Caco-2 (cell line): ENCODE data around the gene C17orf113. TPM values are rescaled to one million over a fixed set of nuclear protein-coding genes. Genes with fewer than 3 reads are reported as not detected.

Experiments used
- BruUV-seq: library from RNA; stranded (reverse); fragments of 400-500 nt; replicated peaks from 2 replicates; lab custom pipeline; 2021; lab: Mats Ljungman, UMichigan
- CTCF ChIA-PET: fragments of 300-600 bp; sonication (Branson Sonifier 250); formaldehyde crosslinking; loops from one replicate; lab custom pipeline; 2022; ENCODE audit warnings: antibody characterized with exemption; lab: Charles Lee
- POLR2A ChIA-PET: fragments of 300-600 bp; sonication (Branson Sonifier 250); formaldehyde crosslinking; loops from one replicate; lab custom pipeline; 2022; ENCODE audit warnings: antibody characterized with exemption; lab: Charles Lee
- DNase-seq, 2 experiments: peaks; one replicate each; pipeline versions ENCODE4 v3.0.0 to v3.0.0-alpha.2; 2020 to 2022
- H3K27me3 ChIP-seq: replicated peaks from 2 replicates; pipeline ENCODE4 v1.6.0; 2011; ENCODE audit warnings: low read length; ENCODE audit not compliant: control insufficient read depth, insufficient read depth
- H3K36me3 ChIP-seq: 2 replicates; pipeline ENCODE4 v1.5.1; 2011; ENCODE audit warnings: low read length; ENCODE audit not compliant: control insufficient read depth, insufficient read depth
- H3K4me1 ChIP-seq: fragments of 250-450 bp; sonication (Bioruptor Pico); 2 replicates; pipeline ENCODE4 v1.5.1; 2020; ENCODE audit warnings: mild to moderate bottlenecking
- H3K4me3 ChIP-seq: 2 replicates; pipeline ENCODE4 v1.5.1; 2011; ENCODE audit warnings: low read depth, mild to moderate bottlenecking, control low read depth, low read length
- H3K9me3 ChIP-seq: fragments of 250-450 bp; sonication (Bioruptor Pico); 2 replicates; pipeline ENCODE4 v1.5.1; 2020; ENCODE audit warnings: mild to moderate bottlenecking, moderate library complexity
- H3K27ac Mint-ChIP-seq: one replicate; pipeline ENCODE4 v1.8.0; 2022; ENCODE audit warnings: mixed read lengths; ENCODE audit not compliant: unreplicated experiment
- H3K27me3 Mint-ChIP-seq: one replicate; pipeline ENCODE4 v1.8.0; 2022; ENCODE audit warnings: mixed read lengths; ENCODE audit not compliant: insufficient read depth, unreplicated experiment
- H3K36me3 Mint-ChIP-seq: one replicate; pipeline ENCODE4 v1.8.0; 2022; ENCODE audit warnings: mild to moderate bottlenecking, mixed read lengths; ENCODE audit not compliant: insufficient read depth, unreplicated experiment
- H3K4me1 Mint-ChIP-seq: one replicate; pipeline ENCODE4 v1.8.0; 2022; ENCODE audit warnings: low read depth, mixed read lengths; ENCODE audit not compliant: unreplicated experiment
- H3K4me3 Mint-ChIP-seq: one replicate; pipeline ENCODE4 v1.8.0; 2022; ENCODE audit warnings: mild to moderate bottlenecking, moderate library complexity, mixed read lengths; ENCODE audit not compliant: unreplicated experiment
- H3K9me3 Mint-ChIP-seq: one replicate; pipeline ENCODE4 v1.8.0; 2022; ENCODE audit warnings: mixed read lengths; ENCODE audit not compliant: unreplicated experiment
- CTCF ChIP-seq, 2 experiments: fragments of 200-600 bp in 1 of 2; IDR thresholded peaks; 1 replicate in 1 of 2; 2 replicates in 1 of 2; pipeline versions ENCODE4 v1.5.1 to v1.8.0; 2011 to 2022; ENCODE audit warnings: antibody characterized with exemption in 1 of 2, control low read depth in 1 of 2, inconsistent platforms in 1 of 2, low read depth in 1 of 2, low read length in 1 of 2, mild to moderate bottlenecking in 1 of 2, moderate library complexity in 1 of 2; ENCODE audit not compliant: insufficient read depth in 1 of 2, severe bottlenecking in 1 of 2, unreplicated experiment in 1 of 2
- intact Hi-C: fragments of 100-400 bp; cut with micrococcal nuclease; formaldehyde crosslinking; loops from one replicate; pipeline ENCODE4 v1.10.0; 2022; ENCODE audit not compliant: unreplicated experiment
- total RNA-seq: library from RNA; stranded (reverse); gene quantifications from 2 replicates; pipeline ENCODE4 v1.2.3, GENCODE V29; 2022

C17orf113 gene
- total RNA-seq, 1 experiment from 2014 or later, result 4.7 TPM

GRCh38 chr17:42072323-42073187 lies 22.2 kb upstream of the C17orf113 start:
- TF ChIP-seq CTCF (IDR thresholded peaks at IDR 0.05; ENCODE audit: insufficient read depth in 1 of 2, low read depth in 1 of 2, low read length in 1 of 2, severe bottlenecking in 1 of 2, unreplicated experiment in 1 of 2), result peak; percentile 7 to 13
- Histone ChIP-seq H3K27me3 (no peaks in the 10 kb centered on the region), H3K4me1 (peaks cover 8% of the 10 kb centered on the region), H3K4me3 (no peak overlapping the region), H3K9me3 (no peaks in the 10 kb centered on the region), H3K36me3 (no peaks in the 10 kb centered on the region)
- CTCF ChIA-PET, result interaction anchor here (0.5 to 0.8 kb wide), 2 partner anchors 23 to 28 kb away, joined by 3 read pairs; no protein-coding TSS in a partner anchor
- no peaks in the 10 kb centered on the region for H3K4me1 Mint-ChIP-seq
- intact Hi-C loops, result no loop called here
- no peak overlapping the region for H3K27ac Mint-ChIP-seq
- peaks cover 3% of the 10 kb centered on the region for H3K27me3 Mint-ChIP-seq
- H3K36me3 Mint-ChIP-seq, result no peaks in the 10 kb centered on the region
- BruUV-seq, result no TSS peak
- POLR2A ChIA-PET, result no interaction called here
- H3K4me3 Mint-ChIP-seq, result no peak overlapping the region
- no peaks in the 10 kb centered on the region for H3K9me3 Mint-ChIP-seq
- DNase-seq, result peak in 1 of 2 experiments; percentile 52

GRCh38 chr17:42071810-42072209 lies 21.4 kb upstream of the C17orf113 start:
- POLR2A ChIA-PET, result no interaction called here
- peaks cover 3% of the 10 kb centered on the region for H3K27me3 Mint-ChIP-seq

GRCh38 chr17:42068979-42069378 lies 18.6 kb upstream of the C17orf113 start:
- H3K36me3 Mint-ChIP-seq, result no peaks in the 10 kb centered on the region
- Histone ChIP-seq H3K4me3 (no peak overlapping the region), H3K9me3 (no peaks in the 10 kb centered on the region), H3K36me3 (no peaks in the 10 kb centered on the region), H3K27me3 (no peaks in the 10 kb centered on the region), H3K4me1 (peaks cover 10% of the 10 kb centered on the region)
- no peak overlapping the region for H3K4me3 Mint-ChIP-seq
- ChIA-PET CTCF (interaction anchor here (0.5 kb wide), 1 partner anchor 503 kb away, joined by 3 read pairs; no protein-coding TSS in a partner anchor), POLR2A (no interaction called here)
- TF ChIP-seq CTCF (IDR thresholded peaks at IDR 0.05; ENCODE audit: insufficient read depth in 1 of 2, low read depth in 1 of 2, low read length in 1 of 2, severe bottlenecking in 1 of 2, unreplicated experiment in 1 of 2), result no peak
- no peaks in the 10 kb centered on the region for H3K9me3 Mint-ChIP-seq
- no peak overlapping the region for H3K27ac Mint-ChIP-seq
- intact Hi-C loops, result no loop called here
- no peaks in the 10 kb centered on the region for H3K4me1 Mint-ChIP-seq
- H3K27me3 Mint-ChIP-seq, result peaks cover 3% of the 10 kb centered on the region
- DNase-seq, result no peak
- no TSS peak for BruUV-seq

More at GRCh38 chr17:42071810-42072209, 21.4 kb upstream of the C17orf113 start:
- no peak for DNase-seq
- TF ChIP-seq CTCF (IDR thresholded peaks at IDR 0.05; ENCODE audit: insufficient read depth in 1 of 2, low read depth in 1 of 2, low read length in 1 of 2, severe bottlenecking in 1 of 2, unreplicated experiment in 1 of 2), result no peak
- intact Hi-C loops, result no loop called here
- Mint-ChIP-seq H3K4me1 (no peaks in the 10 kb centered on the region), H3K36me3 (no peaks in the 10 kb centered on the region), H3K27ac (no peak overlapping the region), H3K4me3 (no peak overlapping the region), H3K9me3 (no peaks in the 10 kb centered on the region)
- CTCF ChIA-PET, result interaction anchor here (0.8 kb wide), 1 partner anchor 22 kb away, joined by 3 read pairs; no protein-coding TSS in a partner anchor
- Histone ChIP-seq H3K27me3 (no peaks in the 10 kb centered on the region), H3K9me3 (no peaks in the 10 kb centered on the region), H3K4me1 (peaks cover 10% of the 10 kb centered on the region), H3K4me3 (no peak overlapping the region), H3K36me3 (no peaks in the 10 kb centered on the region)
- BruUV-seq, result no TSS peak
